ENCODE data around the gene ANKRD65.
A peak's percentile ranks its signal among the peaks of the same experiment; 100 is the strongest.
"Not testable (repeated sequence)": the region's sequence is repeated elsewhere in the genome, so short reads cannot be mapped to it uniquely, and the experiment has no call there.

The ANKRD65 gene

DNA sequence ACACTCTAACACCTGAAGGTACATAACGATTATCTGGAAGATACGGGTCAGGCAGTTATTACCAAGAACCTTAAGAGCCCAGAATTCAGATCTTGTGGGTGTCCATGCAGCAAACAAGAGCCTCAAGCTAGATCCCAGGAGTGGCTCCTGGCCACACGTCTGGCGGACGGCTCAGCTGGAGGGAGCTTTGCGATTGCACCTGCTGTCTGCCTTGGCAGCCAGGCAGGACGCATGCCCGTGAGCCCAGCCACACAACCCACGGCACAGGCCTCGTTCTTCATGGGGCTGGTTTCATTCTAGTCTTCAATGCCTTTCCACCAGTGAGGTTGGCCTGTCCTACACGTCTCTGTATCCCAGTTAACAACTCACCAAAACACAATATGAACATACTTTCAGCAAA lies 27.6 kb downstream of the ANKRD65 start:
- no peak for DNase-seq (ENCODE audit: insufficient read length)
- TF ChIP-seq POLR2A (IDR thresholded peaks at IDR 0.05; ENCODE audit: low read depth, low read length), result peak; percentile 34
- no peak for TF ChIP-seq TAF1 (IDR thresholded peaks at IDR 0.05; ENCODE audit: borderline replicate concordance, low read depth, low read length)
- TF ChIP-seq POLR2AphosphoS5 (IDR thresholded peaks at IDR 0.05; ENCODE audit: low read depth, low read length), result no peak
- FAIRE-seq, result no peak

- no peak for DNase-seq (ENCODE audit: insufficient read length)
- TF ChIP-seq POLR2AphosphoS5 (IDR thresholded peaks at IDR 0.05; ENCODE audit: low read depth, low read length) (no peak), POLR2A (IDR thresholded peaks at IDR 0.05; ENCODE audit: low read depth, low read length) (no peak), TAF1 (IDR thresholded peaks at IDR 0.05; ENCODE audit: borderline replicate concordance, low read depth, low read length) (no peak)
- FAIRE-seq, result no peak
Observed at GRCh38 chr1:1393014-1393413, 28.1 kb downstream of the ANKRD65 start.

- no peak for FAIRE-seq
- TF ChIP-seq POLR2AphosphoS5 (IDR thresholded peaks at IDR 0.05; ENCODE audit: low read depth, low read length) (no peak), TAF1 (IDR thresholded peaks at IDR 0.05; ENCODE audit: borderline replicate concordance, low read depth, low read length) (no peak), POLR2A (IDR thresholded peaks at IDR 0.05; ENCODE audit: low read depth, low read length) (no peak)
- DNase-seq (ENCODE audit: insufficient read length), result no peak
Observed at GRCh38 chr1:1391225-1391624, 29.9 kb downstream of the ANKRD65 start.

- TF ChIP-seq POLR2A (IDR thresholded peaks at IDR 0.05; ENCODE audit: low read depth, low read length) (no peak), POLR2AphosphoS5 (IDR thresholded peaks at IDR 0.05; ENCODE audit: low read depth, low read length) (no peak), TAF1 (IDR thresholded peaks at IDR 0.05; ENCODE audit: borderline replicate concordance, low read depth, low read length) (no peak)
- no peak for DNase-seq (ENCODE audit: insufficient read length)
- no peak for FAIRE-seq
Observed at GRCh38 chr1:1390675-1391074, 30.4 kb downstream of the ANKRD65 start.

- DNase-seq (ENCODE audit: insufficient read length) (no peak), FAIRE-seq (no peak)
- TF ChIP-seq TAF1 (IDR thresholded peaks at IDR 0.05; ENCODE audit: borderline replicate concordance, low read depth, low read length) (no peak), POLR2AphosphoS5 (IDR thresholded peaks at IDR 0.05; ENCODE audit: low read depth, low read length) (no peak)
Observed at GRCh38 chr1:1388078-1388472, 33.0 kb downstream of the ANKRD65 start.

DNA sequence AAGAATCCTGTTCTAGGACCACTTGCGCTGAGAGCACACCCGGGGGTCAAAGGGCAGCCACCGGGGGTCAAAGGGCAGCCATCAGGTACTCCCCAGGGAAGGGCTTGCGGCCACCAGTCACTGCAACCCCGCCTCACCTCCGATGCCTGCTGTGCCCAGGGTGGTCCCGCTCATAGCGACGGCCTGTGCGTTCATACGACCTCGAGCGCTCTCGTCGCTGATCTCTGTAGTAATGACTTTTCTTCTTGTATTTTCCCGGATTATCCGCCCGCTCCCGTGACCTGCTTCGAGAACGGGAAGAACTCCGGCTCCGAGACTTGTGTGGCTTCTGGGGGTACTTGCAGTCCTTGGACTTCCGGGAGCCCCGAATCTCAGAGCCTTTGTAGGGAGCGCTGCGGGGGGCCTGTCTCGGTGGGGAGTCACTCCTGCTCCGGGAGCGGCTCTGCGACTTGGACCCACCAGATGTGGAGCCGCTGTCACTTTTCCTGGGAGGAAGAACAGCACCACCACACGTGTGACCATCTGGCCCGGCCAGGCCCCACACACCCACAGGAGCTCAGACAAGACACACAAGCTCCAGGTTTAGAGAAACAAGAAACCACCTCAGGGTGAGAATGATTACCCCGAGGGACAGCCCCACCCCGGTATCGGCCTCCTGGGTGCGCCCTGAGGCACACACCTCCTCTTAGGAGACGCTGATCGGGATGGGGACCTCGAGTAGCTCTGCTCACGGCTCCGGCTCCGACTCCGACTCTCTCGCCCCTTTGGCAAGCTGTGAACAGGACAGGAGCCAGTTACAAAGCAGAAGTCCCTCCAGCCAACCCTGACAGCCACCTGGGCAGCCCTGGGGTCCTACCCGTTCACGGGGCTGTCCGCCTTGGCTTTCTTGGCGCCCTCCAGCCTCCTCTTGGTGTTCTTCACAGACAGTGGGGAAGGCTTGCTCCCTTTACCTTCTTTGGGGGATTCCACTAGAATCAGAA lies 33.7 kb downstream of the ANKRD65 start:
- FAIRE-seq (no peak), DNase-seq (ENCODE audit: insufficient read length) (no peak)
- TF ChIP-seq POLR2A (IDR thresholded peaks at IDR 0.05; ENCODE audit: low read depth, low read length) (no peak), TAF1 (IDR thresholded peaks at IDR 0.05; ENCODE audit: borderline replicate concordance, low read depth, low read length) (no peak), POLR2AphosphoS5 (IDR thresholded peaks at IDR 0.05; ENCODE audit: low read depth, low read length) (no peak)

DNA sequence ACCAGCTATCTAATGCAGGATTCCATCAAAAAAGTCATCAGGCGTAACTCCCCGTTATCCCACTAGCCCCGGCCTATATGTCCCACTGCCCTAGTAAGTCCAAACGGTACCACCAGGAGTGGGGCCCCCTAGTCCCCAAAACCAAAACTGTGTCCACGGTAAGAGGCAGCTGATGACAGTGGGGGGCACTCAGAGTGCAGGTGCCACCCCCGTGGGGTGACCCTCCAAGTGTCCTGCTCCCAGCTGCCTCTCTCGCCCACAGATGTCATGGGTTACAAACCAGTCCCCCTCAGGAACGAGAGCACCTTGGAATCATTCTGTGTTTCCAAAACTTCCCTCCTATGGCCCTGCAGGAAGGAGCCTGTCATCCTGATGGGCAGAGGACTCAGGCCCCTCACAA lies 35.1 kb downstream of the ANKRD65 start:
- no peak for TF ChIP-seq TAF1 (IDR thresholded peaks at IDR 0.05; ENCODE audit: borderline replicate concordance, low read depth, low read length)
- no peak; the same call in 1 of the 2 replicates for TF ChIP-seq POLR2A (IDR thresholded peaks at IDR 0.05; ENCODE audit: low read depth, low read length)
- TF ChIP-seq POLR2AphosphoS5 (IDR thresholded peaks at IDR 0.05; ENCODE audit: low read depth, low read length), result peak; percentile 55; the same call in 1 of the 2 replicates
- no peak for DNase-seq (ENCODE audit: insufficient read length)
- FAIRE-seq, result no peak

GRCh38 chr1:1385339-1385738 lies 35.7 kb downstream of the ANKRD65 start:
- DNase-seq (ENCODE audit: insufficient read length); FAIRE-seq: not testable (repeated sequence)

GRCh38 chr1:1381294-1381693 lies 39.8 kb downstream of the ANKRD65 start:
- TF ChIP-seq POLR2A (IDR thresholded peaks at IDR 0.05; ENCODE audit: low read depth, low read length) (no peak), TAF1 (IDR thresholded peaks at IDR 0.05; ENCODE audit: borderline replicate concordance, low read depth, low read length) (no peak), POLR2AphosphoS5 (IDR thresholded peaks at IDR 0.05; ENCODE audit: low read depth, low read length) (no peak)
- FAIRE-seq (no peak), DNase-seq (ENCODE audit: insufficient read length) (no peak)

- TF ChIP-seq POLR2A (IDR thresholded peaks at IDR 0.05; ENCODE audit: low read depth, low read length) (no peak), POLR2AphosphoS5 (IDR thresholded peaks at IDR 0.05; ENCODE audit: low read depth, low read length) (no peak), TAF1 (IDR thresholded peaks at IDR 0.05; ENCODE audit: borderline replicate concordance, low read depth, low read length) (no peak)
- DNase-seq (ENCODE audit: insufficient read length), result no peak
- FAIRE-seq, result no peak
Observed at GRCh38 chr1:1380860-1381259, 40.2 kb downstream of the ANKRD65 start.

DNA sequence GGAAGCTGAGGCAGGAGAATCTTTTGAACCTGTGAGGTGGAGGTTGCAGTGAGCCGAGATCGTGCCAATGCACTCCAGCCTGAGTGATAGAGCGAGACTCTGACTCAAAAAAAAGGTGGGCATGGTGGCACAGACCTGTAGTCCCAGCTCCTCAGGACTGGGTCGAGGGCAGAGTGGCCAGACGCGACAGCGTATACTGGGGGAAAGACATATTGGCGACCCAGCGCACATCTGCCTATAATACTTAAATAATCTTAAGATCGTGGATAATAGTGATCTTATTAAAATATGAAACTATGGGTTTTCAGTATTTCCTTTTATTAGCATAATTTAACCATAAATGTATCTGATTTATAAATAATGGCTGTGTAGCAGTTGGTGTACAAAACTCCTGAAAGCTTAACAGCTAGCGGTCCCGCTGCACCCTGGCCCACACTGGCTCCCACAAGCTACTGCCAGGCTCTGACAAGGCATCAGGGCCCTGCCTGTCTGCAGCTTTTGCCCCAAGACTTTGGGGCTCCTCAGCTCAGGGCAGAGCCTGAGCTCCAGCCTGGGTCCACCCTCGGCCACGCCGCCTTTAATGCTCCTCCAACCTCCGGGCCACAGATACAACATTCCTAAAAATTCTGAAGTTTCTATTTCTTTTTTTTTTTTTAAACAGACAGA lies 43.4 kb downstream of the ANKRD65 start:
- DNase-seq (ENCODE audit: insufficient read length), result no peak
- no peak for FAIRE-seq
- no peak for TF ChIP-seq TAF1 (IDR thresholded peaks at IDR 0.05; ENCODE audit: borderline replicate concordance, low read depth, low read length)
- no peak for TF ChIP-seq POLR2AphosphoS5 (IDR thresholded peaks at IDR 0.05; ENCODE audit: low read depth, low read length)
- TF ChIP-seq POLR2A (IDR thresholded peaks at IDR 0.05; ENCODE audit: low read depth, low read length), result no peak
